ENCODE results near the gene FIGNL1. TPM values are rescaled to one million over a fixed set of nuclear protein-coding genes. Genes with fewer than 3 reads are reported as not detected.

The FIGNL1 gene
- total RNA-seq (17.8 TPM), polyA plus RNA-seq (ENCODE audit: insufficient read depth in 1 of 8, insufficient read length in 8 of 8, low replicate concordance in 1 of 8) (10 to 100 TPM; 13.3 to 19.8 (median 14.8) TPM)
- long read RNA-seq, donor 1, result 0 reads
- long read RNA-seq, donor 2, result 0 reads
- long read RNA-seq, donor 3, result 0 reads
- long read RNA-seq, donor 4, partial matches to known transcripts, result 0 of 1 reads
- long read RNA-seq, donor 4, other reads (novel, unspliced or antisense), result 0 of 1 reads
- long read RNA-seq, donor 5, partial matches to known transcripts, result 0 of 7 reads
- long read RNA-seq, donor 5, other reads (novel, unspliced or antisense), result 0 of 7 reads
- long read RNA-seq, donor 6, partial matches to known transcripts, result 0 of 3 reads
- long read RNA-seq, donor 6, other reads (novel, unspliced or antisense), result 0 of 3 reads
- long read RNA-seq, donor 7, partial matches to known transcripts, result 0 of 3 reads
- long read RNA-seq, donor 7, other reads (novel, unspliced or antisense), result 0 of 3 reads
- long read RNA-seq, donor 8, partial matches to known transcripts, result 0 of 3 reads
- long read RNA-seq, donor 8, other reads (novel, unspliced or antisense), result 0 of 3 reads
- long read RNA-seq, donor 9, partial matches to known transcripts, result 0 of 5 reads
- long read RNA-seq, donor 9, other reads (novel, unspliced or antisense), result 0 of 5 reads
- long read RNA-seq, donor 10, partial matches to known transcripts, result 0 of 4 reads
- long read RNA-seq, donor 10, other reads (novel, unspliced or antisense), result 0 of 4 reads
- long read RNA-seq, donor 11, result 0 reads

GRCh38 chr7:50449881-50450589 lies at the start of gene FIGNL1:
Gene FIGNL1 (minus strand): TSS chr7:50450350. CDS start chr7:50447287, 3,063 bp downstream.
- peak within 1 kb of the TSS; percentile 87 for H3K4me3 ChIP-seq (ENCODE audit: low read length)
- peak within 1 kb of the TSS; percentile 54 for H3K27ac ChIP-seq (ENCODE audit: low read length)
- peak; percentile 83 for DNase-seq
- peaks cover 9% of the 10 kb centered on the region for H3K4me1 ChIP-seq (ENCODE audit: control insufficient read depth, insufficient read depth, low read length)
- peaks cover 18% of the 10 kb centered on the region for H3K36me3 ChIP-seq (ENCODE audit: control insufficient read depth, insufficient read depth, low read length)
- no peaks in the 10 kb centered on the region for H3K27me3 ChIP-seq (ENCODE audit: control insufficient read depth, insufficient read depth, low read length)
- under 1% methylated on average over 55 of the region's 63 CpGs for WGBS (ENCODE audit: insufficient coverage)
- no peaks in the 10 kb centered on the region for H3K9me3 ChIP-seq (replicated peaks; ENCODE audit: control insufficient read depth, low read depth, low read length)

- WGBS (ENCODE audit: insufficient coverage), result 90% methylated on average over 6 of the region's 6 CpGs
- Histone ChIP-seq H3K9me3 (replicated peaks; ENCODE audit: control insufficient read depth, low read depth, low read length) (no peaks in the 10 kb centered on the region), H3K4me3 (ENCODE audit: low read length) (no peak overlapping the region), H3K27me3 (ENCODE audit: control insufficient read depth, insufficient read depth, low read length) (no peaks in the 10 kb centered on the region), H3K27ac (ENCODE audit: low read length) (no peak overlapping the region), H3K4me1 (ENCODE audit: control insufficient read depth, insufficient read depth, low read length) (peaks cover 21% of the 10 kb centered on the region), H3K36me3 (ENCODE audit: control insufficient read depth, insufficient read depth, low read length) (no peaks in the 10 kb centered on the region)
- DNase-seq, result no peak
Observed at GRCh38 chr7:50499092-50499491, 48.9 kb upstream of the FIGNL1 start.

GRCh38 chr7:50497968-50498367 lies 47.8 kb upstream of the FIGNL1 start:
- Histone ChIP-seq H3K4me3 (ENCODE audit: low read length) (no peak overlapping the region), H3K27me3 (ENCODE audit: control insufficient read depth, insufficient read depth, low read length) (no peaks in the 10 kb centered on the region), H3K27ac (ENCODE audit: low read length) (no peak overlapping the region), H3K36me3 (ENCODE audit: control insufficient read depth, insufficient read depth, low read length) (no peaks in the 10 kb centered on the region), H3K4me1 (ENCODE audit: control insufficient read depth, insufficient read depth, low read length) (peaks cover 18% of the 10 kb centered on the region), H3K9me3 (replicated peaks; ENCODE audit: control insufficient read depth, low read depth, low read length) (no peaks in the 10 kb centered on the region)
- DNase-seq, result peak; percentile 37
- WGBS (ENCODE audit: insufficient coverage), result 40% methylated on average over 1 of the region's 5 CpGs

- Histone ChIP-seq H3K9me3 (replicated peaks; ENCODE audit: control insufficient read depth, low read depth, low read length) (no peaks in the 10 kb centered on the region), H3K4me1 (ENCODE audit: control insufficient read depth, insufficient read depth, low read length) (peaks cover 10% of the 10 kb centered on the region), H3K27ac (ENCODE audit: low read length) (no peak overlapping the region), H3K4me3 (ENCODE audit: low read length) (no peak overlapping the region), H3K27me3 (ENCODE audit: control insufficient read depth, insufficient read depth, low read length) (no peaks in the 10 kb centered on the region), H3K36me3 (ENCODE audit: control insufficient read depth, insufficient read depth, low read length) (no peaks in the 10 kb centered on the region)
- peak; percentile 25 for DNase-seq
- 44% methylated on average over 2 of the region's 8 CpGs for WGBS (ENCODE audit: insufficient coverage)
Observed at GRCh38 chr7:50497068-50497642, 47.0 kb upstream of the FIGNL1 start.

- WGBS (ENCODE audit: insufficient coverage), result 76% methylated on average over 6 of the region's 6 CpGs
- Histone ChIP-seq H3K27ac (ENCODE audit: low read length) (no peak overlapping the region), H3K4me3 (ENCODE audit: low read length) (no peak overlapping the region), H3K9me3 (replicated peaks; ENCODE audit: control insufficient read depth, low read depth, low read length) (no peaks in the 10 kb centered on the region), H3K36me3 (ENCODE audit: control insufficient read depth, insufficient read depth, low read length) (no peaks in the 10 kb centered on the region), H3K4me1 (ENCODE audit: control insufficient read depth, insufficient read depth, low read length) (peaks cover 7% of the 10 kb centered on the region), H3K27me3 (ENCODE audit: control insufficient read depth, insufficient read depth, low read length) (no peaks in the 10 kb centered on the region)
- DNase-seq, result no peak
Observed at GRCh38 chr7:50496569-50496968, 46.4 kb upstream of the FIGNL1 start.

GRCh38 chr7:50495746-50496145 lies 45.6 kb upstream of the FIGNL1 start:
- H3K27ac ChIP-seq (ENCODE audit: low read length), result no peak overlapping the region
- no CpG with 5 or more reads among the region's 3 CpGs for WGBS (ENCODE audit: insufficient coverage)
- H3K27me3 ChIP-seq (ENCODE audit: control insufficient read depth, insufficient read depth, low read length), result no peaks in the 10 kb centered on the region
- no peaks in the 10 kb centered on the region for H3K36me3 ChIP-seq (ENCODE audit: control insufficient read depth, insufficient read depth, low read length)
- H3K4me3 ChIP-seq (ENCODE audit: low read length), result no peak overlapping the region
- DNase-seq, result no peak
- H3K4me1 ChIP-seq (ENCODE audit: control insufficient read depth, insufficient read depth, low read length), result peaks cover 7% of the 10 kb centered on the region
- H3K9me3 ChIP-seq (replicated peaks; ENCODE audit: control insufficient read depth, low read depth, low read length), result no peaks in the 10 kb centered on the region

- Histone ChIP-seq H3K9me3 (replicated peaks; ENCODE audit: control insufficient read depth, low read depth, low read length) (no peaks in the 10 kb centered on the region), H3K4me3 (ENCODE audit: low read length) (no peak overlapping the region), H3K4me1 (ENCODE audit: control insufficient read depth, insufficient read depth, low read length) (peaks cover 5% of the 10 kb centered on the region), H3K27me3 (ENCODE audit: control insufficient read depth, insufficient read depth, low read length) (no peaks in the 10 kb centered on the region), H3K27ac (ENCODE audit: low read length) (no peak overlapping the region), H3K36me3 (ENCODE audit: control insufficient read depth, insufficient read depth, low read length) (no peaks in the 10 kb centered on the region)
- no peak for DNase-seq
- 93% methylated on average over 30 of the region's 30 CpGs for WGBS (ENCODE audit: insufficient coverage)
Observed at GRCh38 chr7:50492770-50493519, 42.8 kb upstream of the FIGNL1 start.

GRCh38 chr7:50491943-50492342 lies 41.8 kb upstream of the FIGNL1 start:
- no peaks in the 10 kb centered on the region for H3K27me3 ChIP-seq (ENCODE audit: control insufficient read depth, insufficient read depth, low read length)
- no peak overlapping the region for H3K4me3 ChIP-seq (ENCODE audit: low read length)
- no peaks in the 10 kb centered on the region for H3K9me3 ChIP-seq (replicated peaks; ENCODE audit: control insufficient read depth, low read depth, low read length)
- DNase-seq, result no peak
- peaks cover under 1% of the 10 kb centered on the region for H3K4me1 ChIP-seq (ENCODE audit: control insufficient read depth, insufficient read depth, low read length)
- no peaks in the 10 kb centered on the region for H3K36me3 ChIP-seq (ENCODE audit: control insufficient read depth, insufficient read depth, low read length)
- WGBS (ENCODE audit: insufficient coverage), result 71% methylated on average over 1 of the region's 1 CpG
- no peak overlapping the region for H3K27ac ChIP-seq (ENCODE audit: low read length)

GRCh38 chr7:50491209-50491608 lies 41.1 kb upstream of the FIGNL1 start:
- Histone ChIP-seq H3K27me3 (ENCODE audit: control insufficient read depth, insufficient read depth, low read length) (no peaks in the 10 kb centered on the region), H3K36me3 (ENCODE audit: control insufficient read depth, insufficient read depth, low read length) (no peaks in the 10 kb centered on the region), H3K9me3 (replicated peaks; ENCODE audit: control insufficient read depth, low read depth, low read length) (no peaks in the 10 kb centered on the region), H3K4me1 (ENCODE audit: control insufficient read depth, insufficient read depth, low read length) (no peaks in the 10 kb centered on the region), H3K4me3 (ENCODE audit: low read length) (no peak overlapping the region), H3K27ac (ENCODE audit: low read length) (no peak overlapping the region)
- DNase-seq, result no peak
- no CpG with 5 or more reads among the region's 5 CpGs for WGBS (ENCODE audit: insufficient coverage)

All from muscle of leg (tissue), 16 donors.